Fibroblast of lung (primary cell): ENCODE measurements around the gene PGP.

ENCODE experiments used
- CTCF ChIP-seq, 2 donors: IDR thresholded peaks in 1 of 2; conservative IDR thresholded peaks in 1 of 2; 1 replicate in 1 of 2; 2 replicates in 1 of 2; pipeline ENCODE4 v1.5.1; 2011 to 2012; ENCODE audit warnings: low read length in 2 of 2, control low read depth in 1 of 2, inconsistent platforms in 1 of 2, low read depth in 1 of 2, mild to moderate bottlenecking in 1 of 2
- EZH2 ChIP-seq: IDR thresholded peaks from 2 replicates; pipeline ENCODE4 v1.5.1; 2012; ENCODE audit warnings: low read length, control low read depth, mild to moderate bottlenecking; ENCODE audit errors: missing control alignments

- no peak for TF ChIP-seq CTCF (conservative IDR thresholded peaks at IDR 0.05 in 1 of 2, IDR thresholded peaks at IDR 0.05 in 1 of 2; ENCODE audit: low read depth in 1 of 2, low read length in 2 of 2)
- TF ChIP-seq EZH2, result no peak
These were observed 7.7 kb downstream of the PGP start for GRCh38 chr16:2206780-2207433.
